ENCODE results near the gene COPE. TPM values are rescaled to one million over a fixed set of nuclear protein-coding genes. Genes with fewer than 3 reads are reported as not detected.

COPE gene
- polyA plus RNA-seq, 1 experiment = 309 TPM

DNA sequence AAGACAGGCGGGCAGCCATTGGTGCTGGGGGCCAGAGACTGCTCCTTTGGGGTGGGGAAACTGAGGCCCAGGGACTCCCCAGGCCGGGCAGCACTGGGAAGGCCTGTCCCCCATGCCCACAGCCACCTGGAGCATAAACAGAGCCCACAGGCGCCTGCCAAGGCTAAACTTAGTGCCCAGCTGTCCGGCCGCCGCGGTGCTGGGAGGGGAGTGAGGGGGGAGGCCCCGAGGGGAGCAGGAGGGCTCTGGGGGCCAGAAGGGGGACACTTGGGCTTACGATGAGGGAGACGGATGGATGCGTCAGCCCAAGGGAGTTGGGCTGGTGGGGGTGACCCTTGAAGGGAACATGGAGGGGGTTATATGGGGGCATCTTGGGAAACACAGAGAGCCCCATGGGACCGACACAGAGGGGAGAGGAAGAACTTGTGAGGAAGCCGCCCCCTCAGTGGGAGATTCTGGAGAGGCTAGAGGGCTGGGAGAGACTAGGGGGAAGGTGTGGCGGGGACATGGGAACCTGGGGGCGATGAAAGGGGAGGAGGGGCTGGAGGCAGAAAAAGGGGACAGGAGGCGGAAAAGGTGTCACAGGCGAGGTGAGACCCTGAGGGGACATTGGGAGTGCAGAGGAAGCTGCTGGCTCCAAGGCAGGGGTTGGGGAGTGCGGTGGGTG lies 25.5 kb downstream of the COPE start:
- no peak for DNase-seq (ENCODE audit: low read depth)
- Histone ChIP-seq H3K27me3 (ENCODE audit: control insufficient read depth, insufficient read depth, low read length) (peaks cover 7% of the 10 kb centered on the region), H3K4me3 (ENCODE audit: low read depth, low read length) (no peak overlapping the region), H3K36me3 (ENCODE audit: control insufficient read depth, insufficient read depth, low read length) (0 out of 2 replicates have a peak, but pooled peaks cover 2% of the 10 kb centered on the region)
- TF ChIP-seq, protein P1, sequence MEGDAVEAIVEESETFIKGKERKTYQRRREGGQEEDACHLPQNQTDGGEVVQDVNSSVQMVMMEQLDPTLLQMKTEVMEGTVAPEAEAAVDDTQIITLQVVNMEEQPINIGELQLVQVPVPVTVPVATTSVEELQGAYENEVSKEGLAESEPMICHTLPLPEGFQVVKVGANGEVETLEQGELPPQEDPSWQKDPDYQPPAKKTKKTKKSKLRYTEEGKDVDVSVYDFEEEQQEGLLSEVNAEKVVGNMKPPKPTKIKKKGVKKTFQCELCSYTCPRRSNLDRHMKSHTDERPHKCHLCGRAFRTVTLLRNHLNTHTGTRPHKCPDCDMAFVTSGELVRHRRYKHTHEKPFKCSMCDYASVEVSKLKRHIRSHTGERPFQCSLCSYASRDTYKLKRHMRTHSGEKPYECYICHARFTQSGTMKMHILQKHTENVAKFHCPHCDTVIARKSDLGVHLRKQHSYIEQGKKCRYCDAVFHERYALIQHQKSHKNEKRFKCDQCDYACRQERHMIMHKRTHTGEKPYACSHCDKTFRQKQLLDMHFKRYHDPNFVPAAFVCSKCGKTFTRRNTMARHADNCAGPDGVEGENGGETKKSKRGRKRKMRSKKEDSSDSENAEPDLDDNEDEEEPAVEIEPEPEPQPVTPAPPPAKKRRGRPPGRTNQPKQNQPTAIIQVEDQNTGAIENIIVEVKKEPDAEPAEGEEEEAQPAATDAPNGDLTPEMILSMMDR (IDR thresholded peaks at IDR 0.05; ENCODE audit: insufficient read depth, low read depth, low read length) = no peak
- ChIA-PET POLR2A (interaction anchor here (0.7 kb wide), 1 partner anchor 25 kb away, joined by 3 read pairs; the partner anchor contains the start of gene COPE), CTCF (interaction anchor here (0.9 to 4.7 kb wide), 5 partner anchors 10 to 442 kb away, joined by 3 to 33 read pairs (median 4); no protein-coding TSS in a partner anchor)

DNA sequence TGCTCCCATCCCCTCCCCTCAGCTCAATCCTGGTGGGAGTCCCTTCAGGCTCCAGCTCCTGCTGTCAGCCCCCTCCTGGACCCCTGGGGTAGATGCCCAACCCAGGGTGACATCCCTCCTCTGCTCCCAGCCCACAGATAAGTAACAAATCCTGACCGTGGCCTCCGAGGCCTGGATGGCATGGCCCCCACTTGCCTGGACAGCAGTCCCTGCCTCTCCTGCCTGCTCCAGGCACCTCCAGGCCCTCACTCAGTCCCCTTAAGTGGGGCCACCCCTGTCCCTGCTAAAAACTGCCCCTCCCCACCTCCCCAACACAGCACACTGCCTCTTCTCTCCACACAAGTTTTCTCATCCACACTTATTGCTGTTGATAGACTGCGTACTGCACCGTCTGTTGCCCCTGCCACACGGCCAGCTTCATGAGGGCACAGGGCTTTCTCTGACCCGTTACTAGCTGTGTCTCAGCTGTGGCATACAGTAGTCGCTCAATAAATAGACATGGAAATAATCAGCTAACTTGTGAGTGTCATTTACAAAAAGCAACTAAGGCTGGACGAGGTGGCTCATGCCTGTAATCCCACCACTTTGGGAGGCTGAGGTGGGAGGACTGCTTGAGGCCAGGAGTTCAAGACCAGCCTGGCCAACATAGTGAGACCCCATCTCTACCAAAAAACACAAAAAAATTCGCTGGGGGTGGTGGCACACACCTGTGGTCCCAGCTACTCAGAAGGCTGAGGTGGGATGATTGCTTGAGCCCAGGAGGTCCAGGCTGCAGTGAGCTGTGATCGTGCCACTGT lies 29.0 kb downstream of the COPE start:
- DNase-seq (ENCODE audit: low read depth) = no peak
- H3K27me3 ChIP-seq (ENCODE audit: control insufficient read depth, insufficient read depth, low read length) = peaks cover 7% of the 10 kb centered on the region
- H3K36me3 ChIP-seq (ENCODE audit: control insufficient read depth, insufficient read depth, low read length) = no peaks in the 10 kb centered on the region
- TF ChIP-seq, protein P1 (IDR thresholded peaks at IDR 0.05; ENCODE audit: insufficient read depth, low read depth, low read length) = no peak
- no peak overlapping the region for H3K4me3 ChIP-seq (ENCODE audit: low read depth, low read length)
- POLR2A ChIA-PET = no interaction called here
- CTCF ChIA-PET = interaction anchor here (0.6 to 3.1 kb wide), 2 partner anchors 23 kb away, joined by 3 to 11 read pairs; no protein-coding TSS in a partner anchor

DNA sequence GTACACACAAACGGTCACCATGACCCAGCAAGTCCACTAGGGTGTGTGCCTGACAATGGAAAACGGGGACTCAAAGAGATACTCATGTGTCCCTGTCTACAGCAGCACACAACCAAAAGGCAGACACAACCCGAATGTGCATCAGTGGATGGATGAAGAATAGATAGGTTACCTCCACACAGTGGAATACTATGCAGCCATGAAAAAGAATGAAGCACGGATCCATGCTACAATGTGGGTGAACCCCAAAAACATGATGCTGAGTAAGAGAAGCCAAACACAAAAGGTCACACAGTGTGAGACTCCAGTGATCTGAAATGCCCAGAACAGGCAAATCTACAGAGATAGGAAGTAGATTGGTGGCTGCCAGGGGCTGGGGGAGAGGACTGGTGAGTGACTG lies 32.2 kb downstream of the COPE start:
- ChIA-PET CTCF (no interaction called here), POLR2A (no interaction called here)
- DNase-seq (ENCODE audit: low read depth) = no peak
- Histone ChIP-seq H3K4me3 (ENCODE audit: low read depth, low read length) (no peak overlapping the region), H3K27me3 (ENCODE audit: control insufficient read depth, insufficient read depth, low read length) (no peaks in the 10 kb centered on the region), H3K36me3 (ENCODE audit: control insufficient read depth, insufficient read depth, low read length) (no peaks in the 10 kb centered on the region)
- TF ChIP-seq, protein P1 (IDR thresholded peaks at IDR 0.05; ENCODE audit: insufficient read depth, low read depth, low read length) = no peak

DNA sequence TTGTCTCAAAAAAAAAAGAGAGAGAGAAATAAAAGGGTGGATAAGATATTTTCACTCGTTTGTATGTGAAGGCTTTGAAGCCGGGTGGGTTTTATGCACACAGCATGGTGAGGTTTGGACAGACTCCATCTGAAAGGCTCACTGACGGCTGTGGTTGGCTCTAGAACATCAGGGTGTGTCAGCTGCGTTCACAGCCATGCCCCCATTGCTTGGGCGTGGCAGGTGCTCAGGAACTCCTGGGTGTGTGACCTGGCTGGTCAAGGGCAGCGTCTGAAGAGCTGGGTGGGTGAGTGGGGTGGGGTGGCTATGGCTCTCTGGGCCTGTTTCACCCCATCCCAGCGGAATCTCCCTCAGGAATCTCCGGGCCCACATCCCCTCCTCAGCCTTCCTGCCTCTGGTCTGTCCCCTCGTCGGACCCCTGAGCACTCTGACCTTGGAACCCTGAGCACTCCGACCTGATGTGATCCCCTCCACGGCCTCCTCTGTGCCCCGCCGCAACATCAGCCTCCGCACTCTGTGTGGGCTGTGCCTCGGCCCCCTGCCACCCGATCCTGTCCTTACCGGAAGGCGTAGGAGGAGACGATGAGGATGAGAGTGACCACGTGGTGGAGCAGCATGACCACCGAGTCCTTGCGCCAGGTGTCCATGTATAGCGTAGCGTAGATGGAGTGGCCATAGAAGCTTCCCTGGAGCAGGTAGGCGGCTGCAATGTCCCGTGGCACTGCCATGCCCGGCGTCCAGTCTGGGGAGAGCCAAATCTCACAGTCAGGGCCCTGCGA lies 35.5 kb downstream of the COPE start:
- ChIA-PET POLR2A (no interaction called here), CTCF (interaction anchor here (0.7 to 2.4 kb wide), 3 partner anchors 8 to 114 kb away, joined by 3 to 8 read pairs (median 3); no protein-coding TSS in a partner anchor)
- Histone ChIP-seq H3K36me3 (ENCODE audit: control insufficient read depth, insufficient read depth, low read length) (no peaks in the 10 kb centered on the region), H3K4me3 (ENCODE audit: low read depth, low read length) (no peak overlapping the region), H3K27me3 (ENCODE audit: control insufficient read depth, insufficient read depth, low read length) (no peaks in the 10 kb centered on the region)
- TF ChIP-seq, protein P1 (IDR thresholded peaks at IDR 0.05; ENCODE audit: insufficient read depth, low read depth, low read length) = no peak
- DNase-seq (ENCODE audit: low read depth) = no peak

Data from BJ (cell line).